ENCODE data around the gene BAHCC1.

Gene BAHCC1

DNA sequence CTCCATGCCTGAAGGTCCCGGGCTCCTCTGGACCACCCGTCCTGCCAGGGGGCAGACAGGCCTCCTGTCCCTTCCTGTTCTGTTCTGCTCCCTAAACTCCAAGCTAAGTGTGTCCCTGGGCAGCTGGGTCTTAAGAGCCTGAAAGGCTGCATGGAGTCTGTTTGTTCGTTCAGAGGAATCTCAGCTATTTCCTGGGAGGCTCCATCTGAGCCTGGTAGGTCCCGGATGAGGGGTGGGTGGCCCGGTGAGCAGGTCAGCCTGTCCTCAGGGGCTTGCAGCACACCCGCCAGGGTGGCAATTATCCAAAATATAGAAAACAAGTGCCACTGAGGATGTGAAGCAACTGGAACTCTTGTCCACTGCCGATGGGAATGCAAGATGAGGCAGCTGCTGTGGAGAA is 104.8 kb downstream of the BAHCC1 start:
- DNase-seq = no peak

DNA sequence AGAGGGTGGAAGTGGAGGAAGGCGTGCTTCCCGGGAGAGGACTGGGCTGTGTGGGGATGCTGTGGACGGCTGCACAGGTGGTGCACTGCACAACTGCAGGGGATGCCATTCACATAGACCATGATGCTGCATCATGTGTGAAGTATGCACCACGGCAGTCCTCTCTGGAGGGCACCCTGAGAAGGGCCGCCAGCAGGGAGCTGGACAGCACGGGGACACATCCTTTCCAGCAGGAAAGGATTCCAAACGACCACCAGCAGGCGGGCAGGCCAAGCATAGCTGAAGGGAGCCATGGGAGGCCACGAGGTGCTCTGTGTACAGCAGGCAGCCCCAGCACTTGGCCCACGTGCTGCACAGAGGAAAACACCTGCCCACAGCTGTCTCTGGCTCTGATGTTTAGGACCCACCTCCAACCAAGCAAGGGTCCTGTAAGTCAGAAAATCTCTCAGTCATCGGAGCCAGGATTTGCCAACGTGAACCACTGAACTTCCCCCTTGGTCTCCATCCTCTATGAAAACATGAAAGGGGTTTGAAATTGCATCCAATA is 107.3 kb downstream of the BAHCC1 start:
- DNase-seq = no peak

- no peak for DNase-seq
Measured at GRCh38 chr17:81503619-81504018, 108.4 kb downstream of the BAHCC1 start.

GRCh38 chr17:81508639-81509206 is 113.5 kb downstream of the BAHCC1 start:
- DNase-seq = no peak

GRCh38 chr17:81509207-81509971 is 114.1 kb downstream of the BAHCC1 start:
- DNase-seq = no peak

DNA sequence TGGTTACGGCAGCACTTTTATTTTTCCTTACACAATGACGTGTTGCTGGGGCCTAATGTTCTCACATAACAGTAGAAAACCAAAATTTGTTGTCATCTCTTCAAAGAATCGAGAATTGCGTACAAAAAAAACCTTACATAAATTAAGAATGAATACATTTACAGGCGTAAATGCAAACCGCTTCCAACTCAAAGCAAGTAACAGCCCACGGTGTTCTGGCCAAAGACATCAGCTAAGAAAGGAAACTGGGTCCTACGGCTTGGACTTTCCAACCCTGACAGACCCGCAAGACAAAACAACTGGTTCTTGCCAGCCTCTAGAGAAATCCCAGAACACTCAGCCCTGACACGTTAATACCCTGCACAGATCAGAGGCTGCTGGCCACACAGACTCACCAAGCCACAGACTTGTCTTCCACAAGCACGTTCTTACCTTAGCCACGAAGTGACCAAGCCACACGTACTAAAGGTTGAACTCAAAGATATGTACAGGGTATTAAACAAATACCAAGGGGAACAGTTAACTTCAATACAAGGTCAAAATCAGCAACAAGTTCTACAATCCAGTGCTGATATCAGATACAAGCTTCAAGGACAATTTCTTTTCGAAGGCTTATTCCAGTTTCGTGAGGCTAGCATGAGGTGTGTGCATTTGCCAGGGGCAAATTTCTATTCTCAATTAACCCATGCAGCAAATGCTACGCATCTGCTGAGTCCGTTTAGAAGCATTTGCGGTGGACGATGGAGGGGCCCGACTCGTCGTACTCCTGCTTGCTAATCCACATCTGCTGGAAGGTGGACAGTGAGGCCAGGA is 114.9 kb downstream of the BAHCC1 start:
- DNase-seq = no peak

DNA sequence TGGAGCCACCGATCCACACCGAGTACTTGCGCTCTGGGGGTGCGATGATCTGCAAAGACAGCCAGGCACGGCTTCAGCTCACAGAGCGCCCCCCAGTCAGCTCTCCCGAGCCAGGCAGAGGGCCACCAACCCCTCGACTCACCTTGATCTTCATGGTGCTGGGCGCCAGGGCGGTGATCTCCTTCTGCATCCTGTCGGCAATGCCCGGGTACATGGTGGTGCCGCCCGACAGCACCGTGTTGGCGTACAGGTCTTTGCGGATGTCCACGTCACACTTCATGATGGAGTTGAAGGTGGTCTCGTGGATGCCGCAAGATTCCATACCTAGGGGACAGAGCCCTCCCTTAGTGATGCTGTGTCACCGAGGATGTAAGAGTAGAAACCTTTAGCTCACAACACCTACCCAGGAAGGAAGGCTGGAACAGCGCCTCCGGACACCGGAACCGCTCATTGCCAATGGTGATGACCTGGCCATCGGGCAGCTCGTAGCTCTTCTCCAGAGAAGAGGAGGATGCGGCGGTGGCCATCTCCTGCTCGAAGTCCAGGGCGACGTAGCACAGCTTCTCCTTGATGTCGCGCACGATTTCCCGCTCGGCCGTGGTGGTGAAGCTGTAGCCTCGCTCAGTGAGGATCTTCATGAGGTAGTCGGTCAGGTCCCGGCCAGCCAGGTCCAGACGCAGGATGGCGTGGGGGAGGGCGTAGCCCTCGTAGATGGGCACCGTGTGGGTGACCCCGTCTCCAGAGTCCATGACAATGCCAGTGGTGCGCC is 115.7 kb downstream of the BAHCC1 start:
- no peak for DNase-seq

DNA sequence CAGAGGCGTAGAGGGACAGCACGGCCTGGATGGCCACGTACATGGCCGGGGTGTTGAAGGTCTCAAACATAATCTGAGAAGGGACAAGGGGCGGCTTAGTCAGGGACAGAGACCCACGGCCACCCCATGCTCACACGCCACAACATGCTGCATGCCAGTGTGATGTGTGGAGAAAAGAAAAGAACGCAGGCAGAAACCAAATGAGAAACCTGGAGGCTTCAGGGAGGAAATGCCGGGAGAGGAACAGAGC is 116.2 kb downstream of the BAHCC1 start:
- no peak for DNase-seq

- DNase-seq = no peak
Measured at GRCh38 chr17:81511804-81512561, 116.7 kb downstream of the BAHCC1 start.

DNA sequence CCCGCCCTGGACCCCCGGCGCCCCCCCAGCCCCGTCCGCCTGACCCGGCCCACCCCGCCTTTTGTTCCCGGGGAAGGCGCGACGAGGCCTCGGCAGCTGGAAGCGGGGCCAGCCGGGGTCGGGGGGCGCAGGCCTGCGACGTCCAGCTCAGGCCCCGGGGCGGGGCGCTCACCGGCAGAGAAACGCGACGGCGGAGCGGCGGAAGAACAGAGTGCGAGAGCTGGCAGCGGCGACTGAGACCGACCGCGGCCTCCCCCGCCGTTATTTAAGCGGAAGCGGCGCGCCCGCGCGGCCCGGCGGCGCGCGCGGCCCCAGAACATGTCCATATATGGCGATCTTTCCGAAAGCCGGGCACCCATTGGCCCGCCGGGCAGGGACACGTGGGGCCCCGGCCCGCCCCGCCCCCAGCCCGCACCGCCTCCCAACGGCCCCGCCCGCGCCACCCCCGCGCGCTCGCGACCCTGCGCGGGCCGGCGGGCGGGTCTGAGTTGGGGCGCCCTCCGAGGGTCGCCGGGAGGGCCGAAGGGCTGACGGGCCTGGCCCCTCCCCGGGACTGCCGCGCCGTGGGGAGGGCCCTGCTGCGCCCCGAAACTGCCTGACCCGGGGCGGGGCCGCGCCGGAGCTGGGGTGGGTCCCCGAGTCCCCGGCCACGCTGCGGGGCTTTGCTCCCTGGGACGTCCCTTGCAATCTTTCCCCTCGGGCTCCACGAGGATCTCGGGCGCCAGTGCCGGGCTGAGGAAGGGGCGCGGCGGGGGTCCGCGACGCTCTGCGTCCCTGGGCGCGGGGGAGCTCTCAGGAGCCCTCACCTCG is 117.5 kb downstream of the BAHCC1 start, which contains the start of gene ACTG1:
Gene ACTG1 (minus strand): TSS at position 238 of the 810 bp plus-strand sequence. CDS start 445 bp downstream, outside the sequence.
- peak; percentile 93 for DNase-seq

GRCh38 chr17:81513372-81513752 is 118.1 kb downstream of the BAHCC1 start:
- DNase-seq = peak; percentile 61

- peak; percentile 52 for DNase-seq
Measured at GRCh38 chr17:81513753-81514488, 118.7 kb downstream of the BAHCC1 start.

DNA sequence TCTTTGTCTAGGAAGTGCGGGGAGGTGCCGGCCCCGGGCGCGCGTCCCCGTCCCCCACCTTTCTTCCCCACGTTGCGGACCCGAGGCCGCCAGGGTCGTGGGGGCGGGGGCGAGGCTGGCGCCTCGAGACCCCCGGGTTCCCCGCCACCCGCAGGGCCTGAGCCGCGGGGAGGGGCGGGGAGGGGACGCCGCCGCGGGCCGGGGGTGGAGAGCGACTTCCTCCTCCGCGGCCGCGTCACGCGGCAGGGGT is 119.2 kb downstream of the BAHCC1 start:
- DNase-seq = no peak

GRCh38 chr17:81514739-81515529 is 119.7 kb downstream of the BAHCC1 start:
- peak; percentile 50 for DNase-seq

- no peak for DNase-seq
Measured at GRCh38 chr17:81515530-81516041, 120.3 kb downstream of the BAHCC1 start.

Data from NCI-H2171 (cell line).